Central memory CD4-positive, alpha-beta T cell (primary cell): ENCODE data around the gene GALNT18.

Source experiments
- DNase-seq: peaks from one replicate; pipeline ENCODE4 v3.0.0; 2022

The GALNT18 gene

GRCh38 chr11:11563200-11563975, 58.4 kb downstream of the GALNT18 start:
- no peak for DNase-seq

- no peak for DNase-seq
Measured at GRCh38 chr11:11561991-11562390, 59.8 kb downstream of the GALNT18 start.

GRCh38 chr11:11558826-11559225, 63.0 kb downstream of the GALNT18 start:
- DNase-seq, result no peak

- no peak for DNase-seq
Measured at GRCh38 chr11:11558396-11558795, 63.4 kb downstream of the GALNT18 start.

DNA sequence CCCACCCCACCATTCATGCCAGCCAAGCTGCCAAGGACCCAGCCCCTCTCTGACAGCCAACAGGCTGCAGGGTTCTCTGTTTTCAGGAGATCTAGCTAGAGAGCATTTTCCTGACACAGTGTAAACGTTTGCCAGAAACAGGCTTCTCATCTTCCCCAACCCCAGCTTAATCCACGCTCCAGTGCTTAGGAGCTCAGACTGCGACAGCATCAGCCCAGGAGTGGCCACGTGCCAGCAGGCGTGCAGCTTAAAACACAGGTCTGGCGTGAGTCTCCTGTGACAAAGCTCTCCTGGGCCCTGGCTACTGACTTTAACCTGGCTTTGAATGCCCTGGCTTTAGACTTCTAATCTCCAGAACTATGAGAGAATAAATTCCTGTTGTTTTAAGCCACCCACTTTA, 66.6 kb downstream of the GALNT18 start:
- no peak for DNase-seq

GRCh38 chr11:11553573-11553972, 68.2 kb downstream of the GALNT18 start:
- no peak for DNase-seq

DNA sequence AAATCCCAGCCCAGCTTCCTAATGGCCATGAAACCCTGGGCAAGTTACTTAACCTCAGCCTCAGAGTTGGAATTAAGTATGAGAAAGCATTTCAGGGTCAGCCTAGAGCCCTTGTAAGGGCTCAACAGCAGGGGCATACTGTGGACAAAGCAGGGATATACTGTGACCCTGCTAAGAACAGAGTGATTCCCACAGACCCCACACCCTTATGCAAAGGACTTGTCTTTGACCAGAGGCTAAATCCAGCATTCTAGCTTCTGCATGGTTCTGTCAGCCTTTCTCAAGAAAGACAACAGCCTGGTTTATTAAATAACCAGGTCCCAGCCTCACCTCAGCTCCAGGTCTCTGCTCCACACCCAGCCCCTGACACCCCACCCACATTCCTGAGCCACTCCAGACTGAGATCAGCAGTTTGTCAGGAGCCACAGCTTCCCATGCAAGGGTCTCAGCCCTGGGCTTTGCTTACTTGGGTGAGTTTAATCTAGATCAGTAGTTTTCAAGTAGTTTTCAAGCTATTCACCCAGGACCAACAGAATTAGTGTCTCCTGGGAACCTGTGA, 69.2 kb downstream of the GALNT18 start:
- no peak for DNase-seq

DNA sequence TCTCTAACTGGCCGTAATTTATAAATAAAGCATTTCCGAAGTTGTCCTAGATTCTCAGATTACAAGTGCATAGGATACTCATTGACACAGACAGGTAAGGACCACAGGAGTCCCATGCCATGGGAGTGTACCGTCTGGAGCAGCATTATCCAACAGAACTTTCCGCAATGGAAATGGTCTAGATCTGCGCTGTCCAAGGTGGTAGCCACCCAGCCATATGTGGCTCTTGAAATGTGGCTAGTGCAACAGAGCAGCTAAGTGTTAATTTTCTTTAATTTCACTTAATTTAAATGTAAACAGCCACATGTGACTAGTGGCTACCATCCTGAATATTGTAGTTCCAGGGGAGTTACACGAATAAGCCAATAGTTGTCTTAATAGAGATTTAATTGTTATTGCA, 71.3 kb downstream of the GALNT18 start:
- DNase-seq, result no peak

DNA sequence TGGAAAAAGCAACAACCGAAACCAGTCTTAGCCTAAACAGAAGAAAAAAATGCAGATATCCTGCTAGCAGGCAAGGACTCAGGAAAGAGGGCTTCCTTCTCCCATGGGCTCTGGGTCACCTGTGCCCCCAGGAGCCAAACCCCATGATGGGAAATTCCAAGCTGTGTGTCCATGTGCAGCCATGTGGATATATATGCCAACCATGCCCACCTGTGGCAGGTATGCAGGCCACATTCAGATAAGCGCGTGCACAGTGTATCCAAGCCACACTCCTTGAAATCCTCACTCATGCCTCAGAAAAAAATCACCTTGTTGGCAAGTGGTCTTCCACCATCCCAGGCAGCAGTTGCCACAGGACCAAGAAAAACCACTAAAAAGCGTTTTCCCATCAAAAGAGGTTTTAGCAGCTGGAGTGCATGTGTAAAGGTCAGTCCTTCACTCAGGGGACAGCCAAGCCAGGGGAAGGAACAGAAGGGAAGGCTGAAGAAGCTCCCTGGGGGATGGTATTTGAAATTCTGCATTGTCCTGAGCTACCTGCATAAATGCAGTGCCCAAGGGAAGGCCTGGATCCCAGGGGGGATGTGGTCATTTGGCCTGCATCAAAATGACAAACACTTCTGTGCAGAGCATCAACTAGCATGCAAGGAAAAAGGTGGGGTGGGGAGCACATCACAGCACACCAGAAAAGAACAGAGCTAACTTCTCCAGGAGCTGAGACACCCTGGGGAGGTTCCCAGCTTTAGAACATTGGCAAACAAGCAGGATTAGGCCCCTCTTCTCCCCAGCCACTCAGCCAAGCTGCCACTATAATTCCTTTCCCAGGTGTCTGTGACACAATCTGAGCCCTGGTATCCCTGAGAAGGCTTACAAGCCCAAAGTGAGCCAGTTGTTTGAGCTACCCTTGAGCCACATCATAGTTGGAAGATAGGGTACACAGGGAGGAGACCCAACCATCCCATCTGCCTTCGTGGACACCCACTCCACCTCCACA, 76.2 kb downstream of the GALNT18 start:
- no peak for DNase-seq

GRCh38 chr11:11543656-11544055, 78.1 kb downstream of the GALNT18 start:
- DNase-seq, result no peak

GRCh38 chr11:11540157-11540556, 81.6 kb downstream of the GALNT18 start:
- no peak for DNase-seq

GRCh38 chr11:11538277-11538960, 83.4 kb downstream of the GALNT18 start:
- no peak for DNase-seq

- no peak for DNase-seq
Measured at GRCh38 chr11:11537871-11538270, 83.9 kb downstream of the GALNT18 start.

GRCh38 chr11:11537372-11537771, 84.4 kb downstream of the GALNT18 start:
- no peak for DNase-seq

GRCh38 chr11:11536650-11537049, 85.2 kb downstream of the GALNT18 start:
- no peak for DNase-seq

DNA sequence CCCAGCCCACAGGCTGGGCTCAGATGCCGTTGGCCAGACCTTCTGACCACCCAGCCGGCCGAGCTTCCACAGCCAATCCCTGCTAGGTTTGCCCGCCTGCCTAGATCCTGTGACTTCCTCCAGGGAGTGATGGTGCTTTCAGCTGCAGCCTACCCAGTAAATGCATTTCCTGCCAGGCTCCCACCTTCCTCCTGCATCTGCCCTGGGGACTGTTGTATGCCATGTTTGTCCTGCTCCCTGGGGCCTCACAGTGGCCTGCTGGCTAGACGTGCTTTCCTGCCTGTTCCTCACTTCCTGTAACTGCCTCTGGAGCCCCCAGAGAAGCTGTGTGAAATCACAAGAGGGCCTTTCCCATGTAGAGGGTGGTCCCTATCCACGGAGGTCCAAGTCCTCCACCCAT, 86.2 kb downstream of the GALNT18 start:
- no peak for DNase-seq

DNA sequence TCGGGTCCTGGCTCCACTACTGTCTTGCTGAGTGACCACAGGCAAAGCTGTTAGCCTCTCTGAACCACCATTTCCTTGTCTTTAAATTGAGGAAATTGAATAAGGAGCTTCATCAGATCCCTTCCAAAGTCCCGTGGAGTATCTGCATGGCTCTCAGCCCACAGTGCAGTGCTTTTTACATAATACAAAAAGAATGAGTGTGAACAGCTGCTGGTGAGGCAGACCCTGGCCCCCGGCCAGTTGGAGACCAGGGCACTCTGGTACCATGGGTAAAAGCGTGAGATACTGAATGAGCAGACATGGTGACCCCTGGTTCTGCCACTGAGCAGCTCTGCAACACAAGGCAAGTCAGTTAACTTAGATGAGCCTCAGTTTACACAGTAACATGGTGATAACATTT, 86.8 kb downstream of the GALNT18 start:
- no peak for DNase-seq

- DNase-seq, result no peak
Measured at GRCh38 chr11:11533751-11534150, 88.1 kb downstream of the GALNT18 start.

DNA sequence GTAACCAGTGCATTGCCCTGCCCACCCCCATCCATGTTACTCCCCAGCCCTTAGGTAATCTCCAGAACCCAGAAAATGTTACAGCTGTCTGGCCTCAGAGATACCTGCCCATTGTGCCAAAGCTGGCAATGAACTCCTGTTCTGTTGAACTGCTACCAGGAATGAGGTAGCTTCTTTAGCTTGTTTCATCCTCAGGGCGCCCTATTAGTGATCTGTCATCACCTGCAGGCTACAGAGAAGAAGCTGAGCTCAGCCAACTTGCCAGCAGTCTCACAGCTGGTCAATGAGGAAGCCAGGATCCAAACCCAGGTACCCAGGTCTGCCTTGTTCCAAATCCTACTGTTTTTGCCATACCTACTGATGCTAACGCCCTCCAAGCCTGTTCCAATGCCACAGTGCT, 88.7 kb downstream of the GALNT18 start:
- DNase-seq, result no peak

- DNase-seq, result no peak
Measured at GRCh38 chr11:11532574-11532973, 89.2 kb downstream of the GALNT18 start.

GRCh38 chr11:11531131-11531908, 90.5 kb downstream of the GALNT18 start:
- DNase-seq, result no peak

GRCh38 chr11:11528986-11529385, 92.8 kb downstream of the GALNT18 start:
- no peak for DNase-seq
